ENCODE measurements around the gene PLA2G15. TPM values are rescaled to one million over a fixed set of nuclear protein-coding genes. Genes with fewer than 3 reads are reported as not detected.

The PLA2G15 gene
- total and polyA plus RNA-seq, 12 donors = 6.0 to 37.1 (median 23.2) TPM

GRCh38 chr16:68267612-68268405, 22.6 kb downstream of the PLA2G15 start:
- Histone ChIP-seq H3K27me3 (no peaks in the 10 kb centered on the region), H3K9me3 (replicated peaks in 1 of 3) (no peaks in the 10 kb centered on the region), H3K4me1 (replicated peaks in 1 of 2) (peaks cover 37 to 48% of the 10 kb centered on the region in 2 donors), H3K27ac (peak overlapping the region in 1 of 5 donors; percentile 24), H3K4me3 (no peak overlapping the region), H3K36me3 (replicated peaks in 1 of 2) (no peaks in the 10 kb centered on the region)
- WGBS, 4 donors = 61 to 71% (median 70%) methylated on average over 6 of the region's 6 CpGs
- TF ChIP-seq CTCF (IDR thresholded peaks at IDR 0.05) (no peak), POLR2A (IDR thresholded peaks at IDR 0.05) (no peak)
- no peak for DNase-seq
- intact Hi-C loops (cut with DNase I) = no loop called here

GRCh38 chr16:68269793-68270192, 24.6 kb downstream of the PLA2G15 start:
- Histone ChIP-seq H3K27me3 (no peaks in the 10 kb centered on the region), H3K36me3 (replicated peaks in 1 of 2) (peaks cover 0 to 13% of the 10 kb centered on the region in 2 donors), H3K4me1 (replicated peaks in 1 of 2) (peaks cover 40 to 44% of the 10 kb centered on the region in 2 donors), H3K27ac (peak overlapping the region in 2 of 5 donors; percentile 81 to 86), H3K9me3 (replicated peaks in 1 of 3) (no peaks in the 10 kb centered on the region), H3K4me3 (no peak overlapping the region)
- WGBS, 4 donors = 95 to 98% (median 97%) methylated on average over 4 of the region's 4 CpGs
- no peak for DNase-seq
- intact Hi-C loops (cut with DNase I) = no loop called here
- TF ChIP-seq POLR2A (IDR thresholded peaks at IDR 0.05) = no peak

GRCh38 chr16:68270353-68270752, 25.2 kb downstream of the PLA2G15 start:
- Histone ChIP-seq H3K27me3 (no peaks in the 10 kb centered on the region), H3K4me1 (replicated peaks in 1 of 2) (peaks cover 40 to 43% of the 10 kb centered on the region in 2 donors), H3K9me3 (replicated peaks in 1 of 3) (no peaks in the 10 kb centered on the region), H3K27ac (peak overlapping the region in 4 of 5 donors; percentile 64 to 86 (median 82)), H3K36me3 (replicated peaks in 1 of 2) (peaks cover 0 to 15% of the 10 kb centered on the region in 2 donors), H3K4me3 (no peak overlapping the region)
- TF ChIP-seq POLR2A (IDR thresholded peaks at IDR 0.05) (no peak), CTCF (IDR thresholded peaks at IDR 0.05) (no peak)
- WGBS, 4 donors = 0 to 45% (median 0%) methylated on average over 1 of the region's 1 CpG
- DNase-seq = no peak
- intact Hi-C loops (cut with DNase I) = no loop called here

- H3K36me3 ChIP-seq (replicated peaks in 1 of 2) = peaks cover 0 to 15% of the 10 kb centered on the region in 2 donors
- DNase-seq = no peak
- no peaks in the 10 kb centered on the region for H3K9me3 ChIP-seq (replicated peaks in 1 of 3)
- 71 to 86% (median 78%) methylated on average over 4 of the region's 4 CpGs for WGBS, 4 donors
- TF ChIP-seq CTCF (IDR thresholded peaks at IDR 0.05) = no peak
- TF ChIP-seq POLR2A (IDR thresholded peaks at IDR 0.05) = no peak
- no peak overlapping the region for H3K4me3 ChIP-seq
- H3K27me3 ChIP-seq = no peaks in the 10 kb centered on the region
- peaks cover 43 to 46% of the 10 kb centered on the region in 2 donors for H3K4me1 ChIP-seq (replicated peaks in 1 of 2)
- intact Hi-C loops (cut with DNase I) = no loop called here
- H3K27ac ChIP-seq = peak overlapping the region in 3 of 5 donors; percentile 59 to 86 (median 81)
Observed at GRCh38 chr16:68272507-68273209, 27.5 kb downstream of the PLA2G15 start.

All from adrenal gland (tissue), 12 donors.